Measurements from ENCODE around the gene CFAP221. TPM values are rescaled to one million over a fixed set of nuclear protein-coding genes. Genes with fewer than 3 reads are reported as not detected.

The CFAP221 gene
- total and polyA plus RNA-seq, 7 donors = 0.07 TPM; not detected in 6

DNA sequence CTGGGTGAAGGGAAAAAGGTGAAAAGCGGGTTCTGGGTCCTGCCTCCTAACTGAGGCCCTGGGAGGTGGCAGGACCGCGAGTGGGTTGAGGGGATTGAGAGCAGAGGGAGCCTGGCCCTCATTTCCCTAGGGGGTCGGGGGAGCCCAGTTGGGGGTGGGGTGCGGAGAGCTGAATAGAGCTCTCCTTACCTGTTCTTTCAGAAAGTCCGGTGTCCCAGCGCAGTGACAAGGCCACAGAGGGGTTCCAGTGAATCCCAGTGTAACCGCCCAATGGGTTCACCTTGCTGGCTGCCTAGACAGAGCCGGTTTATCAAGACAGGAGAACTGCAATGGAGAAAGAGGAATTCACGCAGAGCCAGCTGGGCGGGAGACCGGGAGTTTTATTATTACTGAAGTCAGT, 157.1 kb downstream of the CFAP221 start:
- Histone ChIP-seq H3K4me1 (no peaks in the 10 kb centered on the region), H3K27ac (no peak overlapping the region), H3K36me3 (no peaks in the 10 kb centered on the region), H3K9me3 (no peaks in the 10 kb centered on the region), H3K4me3 (no peak overlapping the region), H3K27me3 (no peaks in the 10 kb centered on the region)
- intact Hi-C loops (cut with DNase I) = loop anchor here (5.0 kb wide), 1 partner anchor 56 kb away; the partner anchor contains the start of gene PTPN4
- TF ChIP-seq POLR2AphosphoS5 (IDR thresholded peaks at IDR 0.05) = no peak
- TF ChIP-seq, protein P1, sequence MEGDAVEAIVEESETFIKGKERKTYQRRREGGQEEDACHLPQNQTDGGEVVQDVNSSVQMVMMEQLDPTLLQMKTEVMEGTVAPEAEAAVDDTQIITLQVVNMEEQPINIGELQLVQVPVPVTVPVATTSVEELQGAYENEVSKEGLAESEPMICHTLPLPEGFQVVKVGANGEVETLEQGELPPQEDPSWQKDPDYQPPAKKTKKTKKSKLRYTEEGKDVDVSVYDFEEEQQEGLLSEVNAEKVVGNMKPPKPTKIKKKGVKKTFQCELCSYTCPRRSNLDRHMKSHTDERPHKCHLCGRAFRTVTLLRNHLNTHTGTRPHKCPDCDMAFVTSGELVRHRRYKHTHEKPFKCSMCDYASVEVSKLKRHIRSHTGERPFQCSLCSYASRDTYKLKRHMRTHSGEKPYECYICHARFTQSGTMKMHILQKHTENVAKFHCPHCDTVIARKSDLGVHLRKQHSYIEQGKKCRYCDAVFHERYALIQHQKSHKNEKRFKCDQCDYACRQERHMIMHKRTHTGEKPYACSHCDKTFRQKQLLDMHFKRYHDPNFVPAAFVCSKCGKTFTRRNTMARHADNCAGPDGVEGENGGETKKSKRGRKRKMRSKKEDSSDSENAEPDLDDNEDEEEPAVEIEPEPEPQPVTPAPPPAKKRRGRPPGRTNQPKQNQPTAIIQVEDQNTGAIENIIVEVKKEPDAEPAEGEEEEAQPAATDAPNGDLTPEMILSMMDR (IDR thresholded peaks at IDR 0.05) = no peak
- TF ChIP-seq POLR2A (IDR thresholded peaks at IDR 0.05) = no peak
- no peak for TF ChIP-seq EP300 (IDR thresholded peaks at IDR 0.05)
- no peak for DNase-seq
- WGBS, 2 donors = 74 to 80% methylated on average over 12 of the region's 12 CpGs

DNA sequence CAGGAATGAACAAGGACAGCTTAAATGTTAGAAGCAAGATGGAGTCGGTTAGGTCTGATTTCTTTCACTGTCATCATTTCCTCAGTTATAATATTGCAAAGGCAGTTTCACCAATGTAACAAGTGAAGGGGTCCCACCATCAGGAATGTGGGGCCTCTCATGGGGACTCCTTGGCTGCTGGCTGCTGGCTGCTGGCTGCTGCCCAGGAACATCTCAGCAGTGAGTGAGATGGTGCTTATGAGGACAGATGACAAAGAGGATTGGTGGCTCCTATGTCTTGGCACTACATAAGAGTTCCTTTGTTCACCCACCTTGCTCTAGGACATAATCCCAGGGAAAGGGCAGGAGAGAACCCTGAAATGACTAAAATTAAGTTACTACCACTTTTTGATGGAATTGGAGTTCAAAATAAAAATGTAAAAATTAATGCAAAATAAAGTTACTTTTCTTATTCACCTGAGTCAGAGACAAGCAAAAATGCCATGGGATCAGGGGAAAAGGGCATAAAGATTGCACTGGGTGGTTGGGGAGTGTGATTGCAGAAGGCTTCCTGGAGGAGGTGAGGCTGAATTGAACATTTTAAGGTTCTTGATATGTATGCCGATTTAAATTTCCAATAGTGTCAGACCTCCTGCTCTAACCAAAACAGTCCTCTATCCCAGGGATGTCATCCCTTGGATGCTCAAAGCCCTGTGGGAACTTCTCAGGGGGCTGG, 158.1 kb downstream of the CFAP221 start:
- no peaks in the 10 kb centered on the region for H3K36me3 ChIP-seq
- H3K4me3 ChIP-seq = no peak overlapping the region
- H3K27me3 ChIP-seq = no peaks in the 10 kb centered on the region
- TF ChIP-seq POLR2AphosphoS5 (IDR thresholded peaks at IDR 0.05) (no peak), POLR2A (IDR thresholded peaks at IDR 0.05) (no peak), EP300 (IDR thresholded peaks at IDR 0.05) (no peak)
- TF ChIP-seq, protein P1 (IDR thresholded peaks at IDR 0.05) = no peak
- no peaks in the 10 kb centered on the region for H3K4me1 ChIP-seq
- WGBS, 2 donors = 74 to 91% methylated on average over 2 of the region's 2 CpGs
- no peaks in the 10 kb centered on the region for H3K9me3 ChIP-seq
- intact Hi-C loops (cut with DNase I) = loop anchor here (2.0 to 5.0 kb wide), 3 partner anchors 55 to 472 kb away; partner anchors contain the start of gene PTPN4
- DNase-seq = no peak
- H3K27ac ChIP-seq = no peak overlapping the region

DNA sequence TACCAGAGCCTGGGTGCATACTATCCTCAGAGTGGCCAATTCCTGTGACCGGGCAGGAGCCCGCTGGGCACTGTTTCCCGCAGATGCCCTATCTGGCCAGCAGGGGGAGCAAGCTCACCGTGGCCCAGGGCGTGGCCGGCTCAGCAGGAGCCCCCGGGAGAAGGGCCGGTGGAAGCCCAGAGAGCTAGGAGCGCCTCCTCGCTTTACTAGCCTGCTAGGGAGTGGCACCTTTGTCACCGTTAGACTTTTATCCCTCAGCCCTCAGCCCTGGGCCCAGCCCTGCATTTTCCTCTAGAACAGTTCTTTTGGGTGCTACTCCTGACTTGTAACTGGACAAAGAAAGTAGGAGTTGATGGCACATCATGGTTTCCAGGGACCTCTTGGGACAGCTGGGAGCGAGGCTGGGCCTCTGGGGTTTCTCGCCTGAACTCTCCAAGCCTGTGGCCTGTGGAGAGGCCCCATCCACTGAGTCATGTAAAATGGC, 158.7 kb downstream of the CFAP221 start:
- H3K27ac ChIP-seq = no peak overlapping the region
- no peaks in the 10 kb centered on the region for H3K36me3 ChIP-seq
- intact Hi-C loops (cut with DNase I) = loop anchor here (2.0 to 5.0 kb wide), 3 partner anchors 54 to 472 kb away; partner anchors contain the start of gene PTPN4
- DNase-seq = peak; percentile 83
- H3K4me1 ChIP-seq = no peaks in the 10 kb centered on the region
- WGBS, 2 donors = 16 to 19% methylated on average over 13 of the region's 13 CpGs
- H3K4me3 ChIP-seq = no peak overlapping the region
- H3K9me3 ChIP-seq = no peaks in the 10 kb centered on the region
- no peaks in the 10 kb centered on the region for H3K27me3 ChIP-seq
- TF ChIP-seq POLR2A (IDR thresholded peaks at IDR 0.05) (no peak), POLR2AphosphoS5 (IDR thresholded peaks at IDR 0.05) (no peak), EP300 (IDR thresholded peaks at IDR 0.05) (no peak)
- TF ChIP-seq, protein P1 (IDR thresholded peaks at IDR 0.05) = peak; percentile 48 to 97 (median 90)

DNA sequence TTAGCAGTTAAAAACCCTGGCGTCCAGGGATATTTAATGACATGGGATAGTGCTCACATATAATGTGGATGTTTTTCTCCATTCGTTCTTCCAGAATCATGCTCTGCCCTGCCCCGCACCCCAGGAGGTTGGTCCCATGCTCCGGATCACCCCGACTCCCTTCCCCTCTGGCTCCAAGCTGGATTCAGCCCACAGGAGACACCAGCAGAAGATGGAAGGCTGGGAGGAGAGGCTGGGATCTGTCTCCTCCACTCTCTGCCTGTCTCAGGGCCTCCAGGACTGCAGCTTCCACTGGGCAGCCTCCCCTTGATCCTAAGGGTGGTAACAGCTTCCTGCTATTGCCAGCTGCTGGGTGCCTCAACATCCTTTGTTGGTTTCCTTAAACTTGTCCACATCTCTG, 159.3 kb downstream of the CFAP221 start:
- no peak overlapping the region for H3K27ac ChIP-seq
- H3K9me3 ChIP-seq = no peaks in the 10 kb centered on the region
- intact Hi-C loops (cut with DNase I) = loop anchor here (2.0 to 5.0 kb wide), 3 partner anchors 54 to 471 kb away; partner anchors contain the start of gene PTPN4
- H3K36me3 ChIP-seq = no peaks in the 10 kb centered on the region
- TF ChIP-seq, protein P1 (IDR thresholded peaks at IDR 0.05) = no peak
- 73 to 85% methylated on average over 5 of the region's 5 CpGs for WGBS, 2 donors
- no peaks in the 10 kb centered on the region for H3K4me1 ChIP-seq
- H3K27me3 ChIP-seq = no peaks in the 10 kb centered on the region
- no peak for DNase-seq
- no peak overlapping the region for H3K4me3 ChIP-seq

Measured in sigmoid colon (tissue), 7 donors.